ENCODE data around the gene PPARD. TPM values are rescaled to one million over a fixed set of nuclear protein-coding genes. Genes with fewer than 3 reads are reported as not detected.
A peak's percentile ranks its signal among the peaks of the same experiment; 100 is the strongest.

Gene PPARD
- total RNA-seq, 2 donors from 2014 or later, result 15.8 to 38.4 TPM

GRCh38 chr6:35415065-35415891, 72.9 kb downstream of the PPARD start:
- H3K27ac ChIP-seq, result no peak overlapping the region

GRCh38 chr6:35417979-35418661, 75.8 kb downstream of the PPARD start:
- no peak overlapping the region for H3K4me3 ChIP-seq
- no peak for TF ChIP-seq CTCF (IDR thresholded peaks at IDR 0.05)
- H3K9me3 ChIP-seq, result no peaks in the 10 kb centered on the region
- no peaks in the 10 kb centered on the region for H3K27me3 ChIP-seq (replicated peaks; ENCODE audit: insufficient read depth)
- H3K4me1 ChIP-seq (ENCODE audit: control insufficient read depth in 1 of 2, low read depth in 2 of 2), result peaks cover 0 to 6% of the 10 kb centered on the region in 2 donors
- no peak for DNase-seq (ENCODE audit: low spot score)
- peaks cover 8% of the 10 kb centered on the region for H3K36me3 ChIP-seq
- no peak for ATAC-seq (ENCODE audit: insufficient number of reproducible peaks, low FRiP score, low read depth)
- no peak overlapping the region for H3K27ac ChIP-seq

More at GRCh38 chr6:35415065-35415891, 72.9 kb downstream of the PPARD start:
- TF ChIP-seq CTCF (IDR thresholded peaks at IDR 0.05), result peak; percentile 52
- Histone ChIP-seq H3K9me3 (no peaks in the 10 kb centered on the region), H3K4me3 (no peak overlapping the region), H3K36me3 (peaks cover 19% of the 10 kb centered on the region), H3K27me3 (replicated peaks; ENCODE audit: insufficient read depth) (no peaks in the 10 kb centered on the region), H3K4me1 (ENCODE audit: control insufficient read depth in 1 of 2, low read depth in 2 of 2) (peaks cover 0 to 6% of the 10 kb centered on the region in 2 donors)
- ATAC-seq (ENCODE audit: insufficient number of reproducible peaks, low FRiP score, low read depth), result peak; percentile 48
- DNase-seq (ENCODE audit: low spot score), result peak; percentile 28

GRCh38 chr6:35419417-35419816, 77.1 kb downstream of the PPARD start:
- Histone ChIP-seq H3K4me1 (ENCODE audit: control insufficient read depth in 1 of 2, low read depth in 2 of 2) (peaks cover 0 to 6% of the 10 kb centered on the region in 2 donors), H3K27ac (no peak overlapping the region), H3K4me3 (no peak overlapping the region), H3K9me3 (no peaks in the 10 kb centered on the region), H3K36me3 (peaks cover 12% of the 10 kb centered on the region), H3K27me3 (replicated peaks; ENCODE audit: insufficient read depth) (no peaks in the 10 kb centered on the region)
- TF ChIP-seq CTCF (IDR thresholded peaks at IDR 0.05), result no peak
- DNase-seq (ENCODE audit: low spot score), result no peak
- no peak for ATAC-seq (ENCODE audit: insufficient number of reproducible peaks, low FRiP score, low read depth)

- no peak for TF ChIP-seq CTCF (IDR thresholded peaks at IDR 0.05)
- no peak overlapping the region for H3K4me3 ChIP-seq
- no peaks in the 10 kb centered on the region for H3K27me3 ChIP-seq (replicated peaks; ENCODE audit: insufficient read depth)
- ATAC-seq (ENCODE audit: insufficient number of reproducible peaks, low FRiP score, low read depth), result no peak
- no peak for DNase-seq (ENCODE audit: low spot score)
- H3K4me1 ChIP-seq (ENCODE audit: control insufficient read depth in 1 of 2, low read depth in 2 of 2), result peaks cover 0 to 2% of the 10 kb centered on the region in 2 donors
- H3K36me3 ChIP-seq, result peaks cover 12% of the 10 kb centered on the region
- no peaks in the 10 kb centered on the region for H3K9me3 ChIP-seq
- H3K27ac ChIP-seq, result no peak overlapping the region
Measured at GRCh38 chr6:35419961-35420360, 77.6 kb downstream of the PPARD start.

GRCh38 chr6:35425284-35425683, 82.9 kb downstream of the PPARD start:
- Histone ChIP-seq H3K27ac (no peak overlapping the region), H3K36me3 (peaks cover 18% of the 10 kb centered on the region), H3K4me1 (ENCODE audit: control insufficient read depth in 1 of 2, low read depth in 2 of 2) (no peaks in the 10 kb centered on the region), H3K27me3 (replicated peaks; ENCODE audit: insufficient read depth) (no peaks in the 10 kb centered on the region), H3K9me3 (peaks cover 14% of the 10 kb centered on the region), H3K4me3 (no peak overlapping the region)
- DNase-seq (ENCODE audit: low spot score) (no peak), ATAC-seq (ENCODE audit: insufficient number of reproducible peaks, low FRiP score, low read depth) (no peak)
- no peak for TF ChIP-seq CTCF (IDR thresholded peaks at IDR 0.05)

Measured in thoracic aorta (tissue), 2 donors.